ENCODE measurements around the gene GCSH.

Gene GCSH

GRCh38 chr16:81095953-81096714 is at the start of gene GCSH:
TSS of gene GCSH (minus strand) at chr16:81096395. CDS start at chr16:81096278, 117 bp downstream.
- no peak for TF ChIP-seq CTCF (IDR thresholded peaks at IDR 0.05; ENCODE audit: unreplicated experiment in 3 of 3)
- H3K27ac Mint-ChIP-seq: peak within 1 kb of the TSS; percentile 47 to 72 (median 66)
- no peaks in the 10 kb centered on the region for H3K9me3 Mint-ChIP-seq
- H3K4me3 Mint-ChIP-seq: peak within 1 kb of the TSS; percentile 81 to 87 (median 84)
- peaks cover 21% of the 10 kb centered on the region for H3K4me1 Mint-ChIP-seq
- no peaks in the 10 kb centered on the region for H3K27me3 Mint-ChIP-seq (ENCODE audit: low read depth)
- H3K36me3 Mint-ChIP-seq (ENCODE audit: low read depth): peaks cover 8% of the 10 kb centered on the region

GRCh38 chr16:81143921-81144471 is 47.8 kb upstream of the GCSH start:
- no peaks in the 10 kb centered on the region for H3K9me3 Mint-ChIP-seq
- peaks cover 20% of the 10 kb centered on the region for H3K27me3 Mint-ChIP-seq (ENCODE audit: low read depth)
- no peaks in the 10 kb centered on the region for H3K36me3 Mint-ChIP-seq (ENCODE audit: low read depth)
- no peak for TF ChIP-seq CTCF (IDR thresholded peaks at IDR 0.05; ENCODE audit: unreplicated experiment in 3 of 3)
- no peak overlapping the region for H3K27ac Mint-ChIP-seq
- H3K4me3 Mint-ChIP-seq: no peak overlapping the region
- H3K4me1 Mint-ChIP-seq: no peaks in the 10 kb centered on the region

GRCh38 chr16:81142864-81143263 is 46.7 kb upstream of the GCSH start:
- Mint-ChIP-seq H3K27me3 (ENCODE audit: low read depth) (peaks cover 20% of the 10 kb centered on the region), H3K4me3 (no peak overlapping the region), H3K27ac (no peak overlapping the region), H3K9me3 (no peaks in the 10 kb centered on the region), H3K36me3 (ENCODE audit: low read depth) (no peaks in the 10 kb centered on the region), H3K4me1 (no peaks in the 10 kb centered on the region)
- no peak for TF ChIP-seq CTCF (IDR thresholded peaks at IDR 0.05; ENCODE audit: unreplicated experiment in 3 of 3)

- Mint-ChIP-seq H3K4me3 (no peak overlapping the region), H3K36me3 (ENCODE audit: low read depth) (no peaks in the 10 kb centered on the region), H3K9me3 (no peaks in the 10 kb centered on the region), H3K27me3 (ENCODE audit: low read depth) (peaks cover 17% of the 10 kb centered on the region), H3K4me1 (peaks cover 11% of the 10 kb centered on the region), H3K27ac (no peak overlapping the region)
- TF ChIP-seq CTCF (IDR thresholded peaks at IDR 0.05; ENCODE audit: unreplicated experiment in 3 of 3): no peak
Measured at GRCh38 chr16:81140930-81141780, 45.0 kb upstream of the GCSH start.

GRCh38 chr16:81138831-81139557 is 42.8 kb upstream of the GCSH start:
- Mint-ChIP-seq H3K27ac (no peak overlapping the region), H3K4me3 (no peak overlapping the region), H3K27me3 (ENCODE audit: low read depth) (peaks cover 9% of the 10 kb centered on the region), H3K36me3 (ENCODE audit: low read depth) (no peaks in the 10 kb centered on the region), H3K9me3 (no peaks in the 10 kb centered on the region), H3K4me1 (peaks cover 11% of the 10 kb centered on the region)
- no peak for TF ChIP-seq CTCF (IDR thresholded peaks at IDR 0.05; ENCODE audit: unreplicated experiment in 3 of 3)
